Fibroblast of mammary gland (primary cell): ENCODE measurements around the gene SMG6.
"Not testable (repeated sequence)": the region's sequence is repeated elsewhere in the genome, so short reads cannot be mapped to it uniquely, and the experiment has no call there.

Experiments used
- DNase-seq: peaks from one replicate; pipeline ENCODE4 v3.0.0-alpha.2; 2010; ENCODE audit warnings: low read depth
- H3K4me3 ChIP-seq: 2 replicates; pipeline ENCODE4 v1.5.1; 2011; ENCODE audit warnings: low read depth, mild to moderate bottlenecking, low read length, moderate library complexity; ENCODE audit not compliant: control insufficient read depth
- CTCF ChIP-seq: conservative IDR thresholded peaks from 2 replicates; pipeline ENCODE4 v1.5.1; 2011; ENCODE audit warnings: low read depth, low read length, inconsistent platforms; ENCODE audit not compliant: control insufficient read depth, insufficient read depth

SMG6 gene

GRCh38 chr17:2207815-2208515 lies 95.6 kb downstream of the SMG6 start:
- DNase-seq = no peak
- H3K4me3 ChIP-seq = no peak overlapping the region
- TF ChIP-seq CTCF = no peak

- no peak for TF ChIP-seq CTCF
- H3K4me3 ChIP-seq = no peak overlapping the region
- DNase-seq = no peak
Observed at GRCh38 chr17:2204393-2204792, 99.2 kb downstream of the SMG6 start.

GRCh38 chr17:2203818-2204217 lies 99.8 kb downstream of the SMG6 start:
- H3K4me3 ChIP-seq = no peak overlapping the region
- no peak for DNase-seq
- TF ChIP-seq CTCF = no peak

GRCh38 chr17:2202996-2203575 lies 100.5 kb downstream of the SMG6 start:
- no peak for DNase-seq
- H3K4me3 ChIP-seq = no peak overlapping the region
- no peak for TF ChIP-seq CTCF

- no peak for DNase-seq
- H3K4me3 ChIP-seq = no peak overlapping the region
- no peak for TF ChIP-seq CTCF
Observed at GRCh38 chr17:2202302-2202995, 101.1 kb downstream of the SMG6 start.

GRCh38 chr17:2199386-2199785 lies 104.2 kb downstream of the SMG6 start:
- not testable (repeated sequence) for DNase-seq, H3K4me3 ChIP-seq

- no peak overlapping the region for H3K4me3 ChIP-seq
- TF ChIP-seq CTCF = no peak
- DNase-seq = peak; percentile 93
Observed at GRCh38 chr17:2198927-2199326, 104.7 kb downstream of the SMG6 start.
